HG03457 (cell line): ENCODE data around the gene RNF222.

ENCODE experiments used
- ATAC-seq: cut with Tn5 transposase; IDR thresholded peaks from one replicate; pipeline ENCODE4 v1.9.1; 2021; ENCODE audit warnings: moderate number of reproducible peaks; ENCODE audit not compliant: unreplicated experiment

The RNF222 gene, protein sequence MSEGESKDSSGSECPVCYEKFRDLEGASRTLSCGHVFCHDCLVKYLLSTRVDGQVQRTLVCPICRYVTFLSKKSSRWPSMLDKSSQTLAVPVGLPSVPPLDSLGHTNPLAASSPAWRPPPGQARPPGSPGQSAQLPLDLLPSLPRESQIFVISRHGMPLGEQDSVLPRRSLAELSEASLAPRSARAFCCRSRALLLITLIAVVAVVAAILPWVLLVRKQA

DNA sequence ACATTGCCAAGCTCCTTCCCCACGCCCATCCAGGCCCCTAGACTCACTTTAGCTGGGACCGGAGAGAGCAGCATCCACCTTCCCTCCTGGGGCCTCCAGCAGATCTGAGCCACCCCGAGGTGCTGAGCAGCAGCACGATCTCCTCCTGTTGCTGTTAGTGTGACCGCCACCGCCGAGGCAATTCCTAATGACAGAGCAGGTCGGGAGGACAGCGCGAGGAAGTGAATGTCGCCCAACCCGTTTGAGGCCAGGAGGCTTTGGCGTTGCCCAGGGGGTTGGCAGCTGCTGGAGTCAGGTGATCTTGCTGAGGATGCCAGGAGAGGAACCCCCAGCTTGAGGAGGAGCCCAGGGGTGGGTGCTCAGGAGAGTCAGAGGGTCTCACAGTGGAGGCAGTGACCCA, at the start of gene RNF222:
Gene RNF222 (minus strand): TSS at position 192 of the 400 bp plus-strand sequence. CDS start 4,366 bp downstream, outside the sequence.
- no peak for ATAC-seq

DNA sequence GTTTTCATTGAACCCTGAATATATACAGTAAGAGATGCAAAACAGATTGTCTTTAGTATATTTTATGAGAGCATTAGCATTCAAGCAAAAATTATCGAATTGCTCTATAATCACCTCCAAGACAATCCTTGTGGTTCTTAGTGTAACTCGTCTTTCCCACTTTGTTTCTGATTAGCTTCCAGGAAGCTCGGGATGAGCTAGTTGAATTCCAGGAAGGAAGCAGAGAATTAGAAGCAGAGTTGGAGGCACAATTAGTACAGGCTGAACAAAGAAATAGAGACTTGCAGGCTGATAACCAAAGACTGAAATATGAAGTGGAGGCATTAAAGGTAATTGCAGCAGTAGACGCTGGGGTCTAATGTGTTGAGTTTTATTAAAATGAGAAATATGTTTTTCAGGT, 47.9 kb upstream of the RNF222 start:
- no peak for ATAC-seq

DNA sequence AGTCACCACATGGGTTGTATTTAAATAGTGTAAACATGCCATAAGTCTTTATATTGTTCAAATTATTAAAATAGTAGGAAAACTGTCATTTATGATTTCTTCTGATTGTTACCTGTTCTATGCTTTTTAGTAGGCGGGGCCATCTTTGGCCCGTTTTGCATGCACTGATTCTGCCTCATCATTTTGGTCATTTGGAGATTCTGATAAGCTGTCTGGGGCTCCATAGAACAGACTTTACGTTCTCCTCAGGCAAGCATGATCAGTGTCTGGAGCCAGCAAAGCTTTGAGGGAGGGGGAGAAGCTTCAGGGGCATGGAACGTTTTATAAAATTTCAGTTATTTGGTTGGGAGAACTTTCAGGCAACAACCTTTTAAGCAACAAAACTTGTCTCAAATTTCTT, 46.9 kb upstream of the RNF222 start:
- no peak for ATAC-seq

DNA sequence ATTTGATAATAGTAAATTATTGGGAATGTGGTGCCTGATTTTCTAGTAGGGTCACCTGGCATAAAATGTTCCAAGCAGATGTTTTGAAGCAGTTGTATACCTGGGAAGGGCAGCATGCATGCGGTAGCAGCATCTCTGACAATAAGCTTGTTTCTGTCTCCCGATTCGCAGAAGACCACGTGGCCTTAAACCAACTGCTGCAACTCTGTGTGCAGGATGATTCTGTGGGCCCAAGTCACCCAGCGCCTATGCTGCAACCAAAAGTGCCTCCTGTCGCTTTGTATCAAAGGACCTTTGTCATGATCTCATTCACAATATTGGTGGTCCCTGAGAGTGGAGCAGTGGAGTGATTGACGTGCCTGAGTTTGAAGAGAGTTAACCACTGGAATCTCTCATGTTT, 46.1 kb upstream of the RNF222 start:
- ATAC-seq, result no peak

DNA sequence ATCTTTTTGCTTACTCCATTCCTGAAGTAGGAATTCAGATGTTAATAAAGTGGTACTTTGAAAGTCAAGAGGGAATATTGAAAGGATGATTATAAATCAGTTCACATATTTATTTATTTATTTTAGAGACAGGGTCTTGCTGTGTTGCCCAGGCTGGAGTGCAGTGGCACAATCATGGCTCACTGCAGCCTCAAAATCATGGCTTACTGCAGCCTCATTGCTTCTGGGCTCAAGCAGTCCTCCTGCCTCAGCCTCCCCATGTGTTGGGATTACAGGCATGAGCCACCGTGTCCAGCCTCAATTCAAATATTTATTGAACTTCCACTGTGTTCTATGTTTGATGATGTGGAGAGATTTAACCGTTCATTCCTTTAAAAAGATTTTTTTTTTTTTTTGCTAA, 44.7 kb upstream of the RNF222 start:
- ATAC-seq, result no peak

DNA sequence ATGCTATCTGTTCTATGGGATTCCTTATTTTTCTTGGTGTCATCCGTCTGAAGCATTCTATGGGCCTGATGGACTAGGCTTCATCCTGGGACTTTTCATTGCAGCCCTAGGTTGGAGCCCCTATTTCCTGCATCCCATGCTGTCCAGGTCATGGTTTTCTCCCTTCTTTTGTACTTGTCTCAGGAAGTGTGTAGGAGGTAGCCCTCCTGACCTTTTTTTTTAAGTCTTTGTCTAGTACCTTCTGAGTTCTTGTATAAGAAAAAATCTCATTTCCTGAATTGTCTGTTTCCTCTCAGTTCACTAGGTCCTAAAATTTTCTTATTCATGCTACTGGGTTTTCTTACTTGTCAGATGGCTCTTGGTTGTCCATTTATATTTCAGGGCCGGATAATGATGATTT, 44.1 kb upstream of the RNF222 start:
- no peak for ATAC-seq

DNA sequence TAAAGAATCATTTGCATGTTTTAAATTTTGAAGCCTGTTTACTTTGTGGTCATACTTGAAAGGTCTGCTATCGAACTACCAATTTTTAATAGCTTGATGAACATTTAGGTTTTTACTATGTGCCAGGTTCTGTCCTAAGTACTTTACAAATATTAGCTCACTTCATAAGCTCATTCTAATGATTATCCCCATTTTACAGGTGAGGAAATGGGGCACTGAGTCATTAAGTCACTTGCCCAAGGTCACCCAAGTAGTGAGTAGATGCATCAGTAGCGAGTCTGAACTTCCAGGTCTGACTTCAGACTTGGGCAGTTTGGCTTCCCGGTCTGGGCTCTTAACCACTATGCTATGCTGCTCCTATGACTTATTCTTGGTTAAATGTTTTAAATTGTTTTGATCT, 42.1 kb upstream of the RNF222 start:
- ATAC-seq, result no peak

DNA sequence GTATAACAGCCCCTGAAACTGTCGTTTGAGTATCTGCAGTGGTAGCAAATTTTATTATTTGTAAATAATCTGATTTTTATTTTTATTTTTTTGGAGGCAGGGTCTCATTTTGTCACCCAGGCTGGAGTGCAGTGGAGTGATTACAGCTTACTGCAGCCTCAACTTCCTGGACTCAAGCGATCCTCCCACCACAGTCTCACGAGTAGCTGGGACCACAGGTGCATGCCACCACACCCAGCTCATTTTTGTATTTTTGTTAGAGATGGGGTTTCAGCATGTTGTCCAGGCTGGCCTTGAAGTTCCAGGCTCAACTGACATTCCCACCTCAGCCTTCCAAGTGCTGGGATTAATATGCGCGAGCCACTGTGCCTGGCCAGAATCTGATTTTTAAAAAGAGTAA, 40.8 kb upstream of the RNF222 start:
- no peak for ATAC-seq

DNA sequence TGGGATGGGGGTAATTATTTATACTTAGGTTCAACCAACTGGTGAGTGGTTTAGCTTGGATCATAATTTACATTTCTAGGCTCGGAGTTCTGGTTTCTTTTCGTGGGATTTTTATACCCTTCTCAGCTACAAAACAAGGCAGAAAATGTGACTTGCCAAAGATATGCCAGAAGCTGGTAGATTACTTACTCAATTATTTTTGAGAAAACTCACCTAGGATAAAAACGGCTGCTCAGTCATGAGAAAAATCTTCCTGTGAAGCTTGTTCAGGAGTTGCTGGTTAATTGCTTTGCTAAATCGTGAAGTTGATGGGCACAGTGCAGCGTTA, 39.2 kb upstream of the RNF222 start:
- ATAC-seq, result no peak

DNA sequence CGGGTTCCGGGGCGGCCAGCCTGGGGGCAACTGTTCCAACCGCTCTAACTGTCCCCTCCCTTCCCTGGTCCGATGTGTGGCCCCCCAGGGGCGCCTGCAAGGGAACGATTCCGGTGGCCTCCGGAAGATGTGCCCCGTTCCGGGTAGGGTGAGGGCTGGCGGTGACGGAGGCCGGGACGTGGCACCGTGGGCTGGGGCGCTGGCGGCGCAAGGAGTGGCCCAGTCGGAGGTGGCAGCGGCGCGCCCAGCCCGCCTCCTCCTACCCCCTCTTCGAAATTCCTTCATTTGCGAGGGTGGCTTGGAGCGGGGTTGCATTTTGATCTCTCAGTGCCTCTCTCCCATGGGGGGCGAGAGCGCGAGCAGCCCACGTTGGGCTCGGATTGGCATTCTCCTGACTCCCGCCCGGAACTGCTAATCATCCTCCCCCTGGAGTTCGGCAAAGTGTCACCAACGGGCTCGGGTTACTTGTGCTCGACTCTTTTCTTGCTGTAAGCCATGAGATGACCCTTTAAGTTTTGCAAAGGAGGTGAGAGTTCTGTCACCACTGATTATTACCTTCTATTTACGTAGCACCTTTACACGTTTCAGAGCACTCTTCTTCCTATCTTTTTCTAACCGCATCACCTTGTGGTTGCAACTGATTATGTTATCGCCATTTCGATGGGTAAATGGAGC, 38.7 kb upstream of the RNF222 start:
- ATAC-seq, result peak; percentile 41

DNA sequence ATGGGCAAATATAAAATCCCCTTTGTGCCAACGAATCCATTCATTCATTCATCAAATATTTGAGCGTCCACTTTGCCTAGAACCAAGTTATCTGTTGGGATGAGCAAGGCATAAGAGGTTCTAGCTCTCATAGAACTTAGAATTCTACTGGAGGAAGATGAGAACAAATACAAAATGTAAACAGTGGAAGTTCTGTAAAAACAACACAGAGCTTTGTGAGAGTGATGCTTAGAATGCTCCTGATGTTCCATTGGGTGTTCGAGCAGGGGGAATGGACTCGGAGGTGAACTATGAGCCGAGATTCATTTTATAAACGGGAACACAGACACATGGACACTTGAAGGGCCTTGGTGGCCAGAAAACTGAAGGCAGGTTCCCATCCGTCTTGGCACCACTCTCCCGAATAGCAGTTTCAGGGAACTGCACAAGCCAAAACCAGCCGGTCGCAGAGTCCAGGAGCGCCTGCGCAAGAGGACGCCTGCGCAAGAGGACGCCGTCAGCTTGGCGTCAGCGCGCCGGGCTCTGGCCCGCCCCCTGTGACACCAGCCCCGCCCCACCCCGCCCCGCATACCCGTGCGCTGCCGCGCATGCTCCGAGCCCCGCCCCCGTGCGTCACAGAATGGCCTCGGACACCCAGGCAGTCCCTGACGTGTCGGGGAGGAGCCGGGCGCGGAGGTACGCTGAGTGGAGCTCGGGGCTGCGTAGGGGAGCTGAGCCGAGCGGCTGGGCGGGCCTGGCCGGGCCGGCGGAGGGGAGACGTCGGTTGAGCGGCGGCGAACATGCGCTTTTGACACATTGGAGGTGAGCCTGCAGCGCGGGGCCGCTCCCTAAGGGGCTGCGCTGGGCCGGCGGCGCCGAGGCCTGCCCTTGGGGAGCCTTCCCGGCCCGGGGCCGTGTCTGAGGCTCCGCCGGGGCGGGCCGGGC, 37.9 kb upstream of the RNF222 start, which contains the start of gene NDEL1:
Gene NDEL1 (plus strand): TSS at position 640 of the 924 bp plus-strand sequence. CDS start 8,388 bp downstream, outside the sequence.
- ATAC-seq, result peak; percentile 89

DNA sequence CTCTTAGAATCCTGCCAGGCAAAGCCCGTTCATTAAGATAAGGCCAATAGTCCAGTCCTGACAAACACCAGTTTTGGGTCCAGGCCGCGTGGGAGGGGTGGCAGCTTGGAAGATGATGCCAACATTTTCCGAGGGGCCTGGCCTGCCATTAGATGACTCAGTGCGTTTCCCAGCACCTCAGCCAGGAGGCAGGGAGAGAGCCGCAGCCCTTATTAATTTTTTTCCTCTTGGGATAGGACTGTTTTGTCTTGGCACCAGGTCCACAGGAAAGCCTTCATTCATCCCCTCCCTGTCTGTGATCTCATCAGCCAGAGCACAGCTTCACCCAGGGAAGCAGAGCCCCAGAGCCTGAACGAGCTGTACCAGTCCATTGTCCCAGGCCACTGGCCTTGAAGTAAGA, 33.3 kb upstream of the RNF222 start:
- ATAC-seq, result no peak

DNA sequence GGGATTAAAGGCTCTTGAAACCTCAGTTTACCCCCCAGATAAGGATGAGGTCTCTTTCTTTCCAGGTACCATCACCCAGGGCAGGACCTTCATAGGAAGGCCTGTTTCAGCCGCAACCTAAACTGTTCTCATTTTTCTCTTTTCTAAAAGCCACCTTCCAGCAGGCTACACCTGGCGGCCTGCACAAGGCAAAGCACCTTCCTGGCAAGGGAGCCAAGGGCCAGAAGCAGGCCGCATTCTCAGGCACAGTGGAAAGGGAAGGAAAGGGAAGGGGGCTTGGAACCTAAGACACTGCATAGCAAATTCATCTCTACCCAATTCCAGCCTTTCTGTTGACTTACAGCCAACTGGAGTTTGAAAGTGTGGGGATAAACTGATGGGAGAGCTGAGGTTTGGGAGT, 29.2 kb upstream of the RNF222 start:
- no peak for ATAC-seq

DNA sequence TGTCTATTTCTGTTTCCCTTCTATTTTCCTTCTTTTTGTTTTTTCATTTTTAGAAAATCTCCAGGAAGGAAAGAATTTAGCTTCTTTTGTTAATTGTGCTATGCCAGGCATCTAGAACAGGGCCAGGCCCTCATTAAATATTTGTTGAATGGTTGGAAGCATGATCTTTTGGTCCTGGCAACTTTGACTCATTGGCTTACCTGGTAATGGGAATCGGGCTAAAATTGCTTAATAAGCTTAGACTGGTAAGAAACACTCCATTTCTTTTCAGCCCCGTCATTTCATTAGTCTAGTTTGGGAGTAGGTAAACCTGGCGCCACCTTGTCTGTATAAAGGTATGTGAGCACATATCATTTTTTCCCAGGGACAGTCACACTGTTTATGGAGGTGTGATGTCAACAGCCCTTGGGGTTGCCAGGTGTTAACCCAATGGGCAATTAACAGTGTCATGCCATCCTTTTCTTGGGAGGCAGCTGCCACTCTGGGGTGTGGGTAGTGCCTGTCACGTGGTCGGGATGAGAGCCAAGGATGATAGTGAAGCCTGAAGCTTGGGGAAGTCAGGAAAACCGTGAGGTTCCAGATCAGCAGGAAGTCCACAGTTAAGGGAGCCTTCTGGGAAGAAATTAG, 28.6 kb upstream of the RNF222 start:
- ATAC-seq, result no peak

DNA sequence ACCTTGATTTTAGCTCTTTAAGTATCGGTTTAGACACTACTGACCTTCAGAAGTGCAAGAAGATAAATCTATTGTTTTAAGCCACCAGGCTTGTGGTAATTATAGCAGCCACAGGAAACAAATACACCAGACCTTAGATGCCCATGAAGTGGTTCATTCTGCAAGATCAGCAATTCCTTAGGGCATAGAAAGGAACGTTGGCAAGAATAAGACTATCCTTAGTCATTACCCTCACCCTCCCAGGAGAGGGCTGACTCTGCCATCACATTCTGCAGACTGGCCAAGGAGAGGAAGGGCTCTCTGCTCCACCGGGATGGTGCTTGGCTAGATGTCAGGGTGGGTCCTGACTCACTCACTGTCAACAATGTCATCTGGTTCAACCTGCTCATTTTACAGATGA, 23.9 kb upstream of the RNF222 start:
- ATAC-seq, result no peak

DNA sequence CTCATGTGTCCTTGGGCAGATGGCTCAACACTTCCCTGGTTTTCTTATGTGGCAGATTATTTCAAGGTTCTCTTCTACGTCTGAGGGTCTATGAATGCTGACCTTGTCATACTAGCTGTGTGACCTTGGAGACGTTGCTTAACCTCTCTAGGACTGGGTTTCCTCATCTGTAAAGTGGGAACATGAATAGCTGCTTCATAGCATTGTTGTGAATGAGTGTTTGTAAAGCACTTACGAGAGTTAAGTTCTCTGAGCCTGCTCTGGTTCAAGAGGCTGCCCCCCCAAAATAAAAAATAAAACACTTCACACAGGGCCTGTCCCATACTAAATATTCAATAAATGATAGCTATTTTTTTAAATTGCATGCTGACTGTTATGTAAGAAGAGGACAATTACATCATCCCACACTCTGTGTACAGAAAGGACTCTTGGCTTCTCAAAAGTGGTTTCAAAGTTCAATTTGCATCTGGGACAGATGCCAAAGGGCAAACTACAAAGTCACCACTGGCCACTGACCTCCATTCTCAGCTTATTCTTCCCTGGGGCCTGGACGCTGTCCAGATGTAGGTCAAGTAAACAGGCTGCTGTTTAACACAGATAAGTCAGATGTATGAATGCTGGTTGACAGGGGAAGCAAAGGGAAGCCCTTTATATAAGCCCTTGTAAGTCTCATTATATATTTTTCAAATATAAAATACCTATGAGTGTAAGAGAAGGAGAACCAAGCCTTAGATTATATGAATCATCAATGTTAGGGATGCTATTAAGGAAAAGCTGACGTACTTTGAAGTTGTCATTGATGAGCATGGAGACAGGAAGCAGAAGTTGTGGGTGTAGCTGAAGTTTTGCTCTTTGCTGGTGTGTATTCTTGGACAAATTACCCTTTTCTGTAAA, 22.7 kb upstream of the RNF222 start:
- ATAC-seq, result no peak

DNA sequence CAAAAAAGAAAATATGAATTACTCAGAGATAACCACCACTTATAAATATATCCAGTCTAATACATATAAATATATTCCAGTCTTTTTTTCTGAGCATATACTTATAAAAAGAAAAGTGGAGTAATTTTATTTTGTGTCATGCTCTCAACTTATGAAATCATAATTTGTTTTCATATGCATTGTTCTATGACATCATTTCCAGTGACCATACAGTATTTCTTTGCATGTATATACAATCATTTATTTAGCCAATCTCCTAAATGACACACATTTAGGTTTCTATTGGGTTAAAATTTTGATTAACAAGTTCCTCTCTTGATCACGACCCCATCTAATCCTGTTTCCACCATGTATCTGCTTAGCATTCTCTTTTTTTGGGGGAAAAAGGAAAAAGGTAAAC, 21.7 kb upstream of the RNF222 start:
- no peak for ATAC-seq

DNA sequence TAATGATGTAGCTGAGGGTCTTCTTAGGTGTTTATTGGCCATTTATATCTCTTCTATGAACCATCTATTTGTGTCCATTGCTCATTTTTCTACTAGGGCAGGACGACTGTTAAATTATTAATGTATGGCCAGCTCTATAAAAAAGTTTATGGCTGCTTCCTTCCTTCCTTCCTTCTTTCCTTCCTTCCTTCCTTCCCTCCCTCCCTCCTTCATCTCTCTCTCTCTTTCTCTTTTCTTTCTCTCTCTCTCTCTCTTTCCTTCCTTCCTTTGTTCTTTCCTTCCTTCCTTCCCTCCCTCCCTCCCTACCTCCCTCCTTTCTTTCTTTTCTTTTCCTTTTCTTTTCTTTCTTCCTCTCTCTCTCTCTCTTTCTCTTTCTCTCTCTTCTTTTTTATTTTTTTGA, 20.8 kb upstream of the RNF222 start:
- no peak for ATAC-seq

DNA sequence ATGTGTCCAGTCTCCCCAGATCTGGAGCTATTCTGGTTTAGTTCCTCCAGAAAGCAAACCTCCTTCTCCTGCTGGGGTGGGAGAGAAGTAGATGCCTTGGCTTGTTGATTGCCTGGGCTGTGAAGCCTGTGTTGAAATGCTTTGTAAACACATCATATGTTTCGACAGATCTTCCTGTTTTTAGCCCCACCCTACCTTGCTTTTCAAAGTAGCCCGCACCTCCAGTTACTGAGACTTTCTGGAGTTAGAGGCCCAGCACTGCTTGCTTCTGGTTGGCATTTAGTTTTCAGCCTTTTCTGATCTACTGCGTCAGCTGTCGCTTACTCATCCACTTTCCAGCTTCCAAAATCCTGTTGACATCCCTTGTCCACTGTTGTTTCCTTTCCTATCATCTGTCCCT, 20.2 kb upstream of the RNF222 start:
- ATAC-seq, result no peak

DNA sequence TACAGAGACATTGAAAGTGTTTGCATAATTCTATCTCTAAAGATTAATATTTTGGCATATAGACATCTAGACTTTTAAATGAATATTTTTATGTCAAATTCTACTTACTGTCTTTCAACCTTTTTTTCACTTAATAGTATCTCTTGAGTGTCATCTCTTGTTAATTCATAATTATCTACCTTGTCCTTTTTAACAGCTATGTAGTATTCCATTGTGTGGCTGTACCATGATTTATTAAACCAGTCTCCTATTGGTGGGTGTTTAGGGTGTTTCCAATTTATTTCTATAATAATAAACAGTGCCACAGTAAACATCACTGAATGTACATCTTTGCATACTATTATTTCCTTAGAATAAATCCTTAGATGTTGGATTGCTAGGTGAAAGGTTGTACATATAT, 16.3 kb upstream of the RNF222 start:
- no peak for ATAC-seq
